ENCODE data around the gene CCT2. TPM values are rescaled to one million over a fixed set of nuclear protein-coding genes. Genes with fewer than 3 reads are reported as not detected.

The CCT2 gene
- total and polyA plus RNA-seq, 7 donors: 96.9 to 353 (median 160) TPM

- Histone ChIP-seq H3K36me3 (ENCODE audit: insufficient read depth in 1 of 2, low read depth in 1 of 2) (peaks cover 0 to 24% of the 10 kb centered on the region in 2 donors), H3K27me3 (ENCODE audit: insufficient read depth in 3 of 3, low read length in 2 of 3) (no peaks in the 10 kb centered on the region), H3K9me3 (no peaks in the 10 kb centered on the region), H3K27ac (no peak overlapping the region), H3K4me1 (no peaks in the 10 kb centered on the region), H3K4me3 (no peak overlapping the region)
- intact Hi-C loops (cut with DNase I): loop anchor here in 1 of 2 donors (10.0 kb wide), 1 partner anchor 194 kb away; no protein-coding TSS in a partner anchor
- TF ChIP-seq CTCF (IDR thresholded peaks at IDR 0.05): no peak
- DNase-seq: no peak
- WGBS, 3 donors: 84 to 91% (median 85%) methylated on average over 4 of the region's 4 CpGs
- ATAC-seq: no peak
Observed at GRCh38 chr12:69579029-69579428, 6.2 kb upstream of the CCT2 start.

GRCh38 chr12:69580074-69580473 is 5.2 kb upstream of the CCT2 start:
- Histone ChIP-seq H3K9me3 (no peaks in the 10 kb centered on the region), H3K27me3 (ENCODE audit: insufficient read depth in 3 of 3, low read length in 2 of 3) (no peaks in the 10 kb centered on the region), H3K27ac (no peak overlapping the region), H3K4me3 (no peak overlapping the region), H3K4me1 (no peaks in the 10 kb centered on the region), H3K36me3 (ENCODE audit: insufficient read depth in 1 of 2, low read depth in 1 of 2) (peaks cover 0 to 14% of the 10 kb centered on the region in 2 donors)
- intact Hi-C loops (cut with DNase I): no loop called here
- DNase-seq: no peak
- ATAC-seq: no peak
- TF ChIP-seq CTCF (IDR thresholded peaks at IDR 0.05): no peak
- WGBS, 3 donors: 100% methylated on average over 1 of the region's 1 CpG

GRCh38 chr12:69583203-69583602 is 2.1 kb upstream of the CCT2 start:
- Histone ChIP-seq H3K27me3 (ENCODE audit: insufficient read depth in 3 of 3, low read length in 2 of 3) (no peaks in the 10 kb centered on the region), H3K36me3 (ENCODE audit: insufficient read depth in 1 of 2, low read depth in 1 of 2) (peaks cover 0 to 19% of the 10 kb centered on the region in 2 donors), H3K27ac (no peak overlapping the region), H3K9me3 (no peaks in the 10 kb centered on the region), H3K4me1 (peaks cover 10% of the 10 kb centered on the region), H3K4me3 (no peak overlapping the region)
- intact Hi-C loops (cut with DNase I): no loop called here
- no peak for TF ChIP-seq CTCF (IDR thresholded peaks at IDR 0.05)
- ATAC-seq: no peak
- no peak for DNase-seq

GRCh38 chr12:69588527-69588926 is 3.3 kb downstream of the CCT2 start:
- Histone ChIP-seq H3K4me3 (no peak overlapping the region), H3K36me3 (ENCODE audit: insufficient read depth in 1 of 2, low read depth in 1 of 2) (peaks cover 18 to 73% of the 10 kb centered on the region in 2 donors), H3K27me3 (ENCODE audit: insufficient read depth in 3 of 3, low read length in 2 of 3) (no peaks in the 10 kb centered on the region), H3K27ac (no peak overlapping the region), H3K4me1 (peaks cover 10% of the 10 kb centered on the region), H3K9me3 (no peaks in the 10 kb centered on the region)
- no peak for DNase-seq
- no peak for ATAC-seq
- 82 to 94% (median 93%) methylated on average over 4 of the region's 4 CpGs for WGBS, 3 donors
- no peak for TF ChIP-seq CTCF (IDR thresholded peaks at IDR 0.05)
- intact Hi-C loops (cut with DNase I): loop anchor here in 1 of 2 donors (5.0 kb wide), 1 partner anchor 49 kb away; no protein-coding TSS in a partner anchor

- no peaks in the 10 kb centered on the region for H3K9me3 ChIP-seq
- 47 to 65% (median 51%) methylated on average over 2 of the region's 2 CpGs for WGBS, 3 donors
- H3K4me3 ChIP-seq: no peak overlapping the region
- ATAC-seq (no peak), DNase-seq (no peak)
- intact Hi-C loops (cut with DNase I): loop anchor here in 1 of 2 donors (5.0 kb wide), 1 partner anchor 48 kb away; no protein-coding TSS in a partner anchor
- peaks cover 10% of the 10 kb centered on the region for H3K4me1 ChIP-seq
- TF ChIP-seq CTCF (IDR thresholded peaks at IDR 0.05): no peak
- H3K27ac ChIP-seq: no peak overlapping the region
- H3K36me3 ChIP-seq (ENCODE audit: insufficient read depth in 1 of 2, low read depth in 1 of 2): peaks cover 18 to 78% of the 10 kb centered on the region in 2 donors
- H3K27me3 ChIP-seq (ENCODE audit: insufficient read depth in 3 of 3, low read length in 2 of 3): no peaks in the 10 kb centered on the region
Observed at GRCh38 chr12:69589082-69589481, 3.8 kb downstream of the CCT2 start.
